Muscle of leg (tissue), 11 donors: ENCODE results near the gene CRYGN. TPM values are rescaled to one million over a fixed set of nuclear protein-coding genes. Genes with fewer than 3 reads are reported as not detected.
A peak's percentile ranks its signal among the peaks of the same experiment; 100 is the strongest.

ENCODE experiments used
- DNase-seq: peaks from one replicate; pipeline ENCODE4 v3.0.0; 2013
- H3K27ac ChIP-seq: one replicate; pipeline ENCODE4 v1.5.1; 2013; ENCODE audit warnings: mild to moderate bottlenecking, low read length, control low read depth
- H3K27me3 ChIP-seq: one replicate; pipeline ENCODE4 v1.6.1; 2013; ENCODE audit warnings: low read length; ENCODE audit not compliant: control insufficient read depth, insufficient read depth
- H3K36me3 ChIP-seq: one replicate; pipeline ENCODE4 v1.6.1; 2013; ENCODE audit warnings: low read length; ENCODE audit not compliant: control insufficient read depth, insufficient read depth
- H3K4me1 ChIP-seq: one replicate; pipeline ENCODE4 v1.6.1; 2013; ENCODE audit warnings: low read length; ENCODE audit not compliant: control insufficient read depth, insufficient read depth
- H3K4me3 ChIP-seq: one replicate; pipeline ENCODE4 v1.5.1; 2013; ENCODE audit warnings: low read length, control low read depth
- H3K9me3 ChIP-seq: replicated peaks from 2 replicates; pipeline ENCODE4 v1.6.1; 2013; ENCODE audit warnings: low read depth, low read length; ENCODE audit not compliant: control insufficient read depth
- WGBS: methylation state at CpG from one replicate; pipeline ENCODE4 v1.1.5; 2013; ENCODE audit warnings: missing lambda C conversion rate; ENCODE audit not compliant: insufficient coverage; 5-methylcytosine and 5-hydroxymethylcytosine counted together
- polyA plus RNA-seq, 8 donors: library from polyadenylated mRNA; unstranded; fragments of 120-200 nt; gene quantifications; one replicate each; pipeline versions ENCODE4 v1.2.1 to v1.2.3, GENCODE V29; 2013; ENCODE audit warnings: inconsistent platforms in 1 of 8, low replicate concordance in 1 of 8; ENCODE audit not compliant: insufficient read length in 8 of 8, insufficient read depth in 1 of 8
- total RNA-seq: library from RNA; stranded (reverse); fragments of 120-200 nt; gene quantifications from one replicate; pipeline ENCODE4 v1.2.4, GENCODE V29; 2013

The CRYGN gene
- total and polyA plus RNA-seq, 9 donors = 0.05 to 0.41 (median 0.12) TPM; not detected in 3

GRCh38 chr7:151384776-151385625 is 54.9 kb downstream of the CRYGN start:
- 83% methylated on average over 24 of the region's 26 CpGs for WGBS

GRCh38 chr7:151384352-151384697 is 55.6 kb downstream of the CRYGN start:
- H3K4me1 ChIP-seq = peaks cover 30% of the 10 kb centered on the region
- 83% methylated on average over 1 of the region's 6 CpGs for WGBS

More at GRCh38 chr7:151384776-151385625, 54.9 kb downstream of the CRYGN start:
- no peak overlapping the region for H3K27ac ChIP-seq
- no peaks in the 10 kb centered on the region for H3K9me3 ChIP-seq
- H3K4me3 ChIP-seq = no peak overlapping the region
- H3K27me3 ChIP-seq = peaks cover 40% of the 10 kb centered on the region
- H3K4me1 ChIP-seq = peaks cover 30% of the 10 kb centered on the region
- no peak for DNase-seq
- H3K36me3 ChIP-seq = no peaks in the 10 kb centered on the region

GRCh38 chr7:151383638-151384351 is 56.1 kb downstream of the CRYGN start:
- H3K36me3 ChIP-seq = no peaks in the 10 kb centered on the region
- WGBS = 74% methylated on average over 14 of the region's 15 CpGs
- no peaks in the 10 kb centered on the region for H3K9me3 ChIP-seq
- H3K27ac ChIP-seq = no peak overlapping the region
- no peak for DNase-seq
- H3K4me3 ChIP-seq = no peak overlapping the region
- peaks cover 40% of the 10 kb centered on the region for H3K27me3 ChIP-seq
- H3K4me1 ChIP-seq = peaks cover 31% of the 10 kb centered on the region

More at GRCh38 chr7:151384352-151384697, 55.6 kb downstream of the CRYGN start:
- Histone ChIP-seq H3K27me3 (peaks cover 40% of the 10 kb centered on the region), H3K4me3 (no peak overlapping the region), H3K36me3 (no peaks in the 10 kb centered on the region), H3K9me3 (no peaks in the 10 kb centered on the region), H3K27ac (no peak overlapping the region)
- DNase-seq = no peak

- Histone ChIP-seq H3K27me3 (peaks cover 40% of the 10 kb centered on the region), H3K27ac (no peak overlapping the region), H3K36me3 (peaks cover 5% of the 10 kb centered on the region), H3K9me3 (no peaks in the 10 kb centered on the region), H3K4me3 (no peak overlapping the region), H3K4me1 (peaks cover 33% of the 10 kb centered on the region)
- 22% methylated on average over 35 of the region's 37 CpGs for WGBS
- no peak for DNase-seq
Observed at GRCh38 chr7:151382079-151382885, 57.7 kb downstream of the CRYGN start.

DNA sequence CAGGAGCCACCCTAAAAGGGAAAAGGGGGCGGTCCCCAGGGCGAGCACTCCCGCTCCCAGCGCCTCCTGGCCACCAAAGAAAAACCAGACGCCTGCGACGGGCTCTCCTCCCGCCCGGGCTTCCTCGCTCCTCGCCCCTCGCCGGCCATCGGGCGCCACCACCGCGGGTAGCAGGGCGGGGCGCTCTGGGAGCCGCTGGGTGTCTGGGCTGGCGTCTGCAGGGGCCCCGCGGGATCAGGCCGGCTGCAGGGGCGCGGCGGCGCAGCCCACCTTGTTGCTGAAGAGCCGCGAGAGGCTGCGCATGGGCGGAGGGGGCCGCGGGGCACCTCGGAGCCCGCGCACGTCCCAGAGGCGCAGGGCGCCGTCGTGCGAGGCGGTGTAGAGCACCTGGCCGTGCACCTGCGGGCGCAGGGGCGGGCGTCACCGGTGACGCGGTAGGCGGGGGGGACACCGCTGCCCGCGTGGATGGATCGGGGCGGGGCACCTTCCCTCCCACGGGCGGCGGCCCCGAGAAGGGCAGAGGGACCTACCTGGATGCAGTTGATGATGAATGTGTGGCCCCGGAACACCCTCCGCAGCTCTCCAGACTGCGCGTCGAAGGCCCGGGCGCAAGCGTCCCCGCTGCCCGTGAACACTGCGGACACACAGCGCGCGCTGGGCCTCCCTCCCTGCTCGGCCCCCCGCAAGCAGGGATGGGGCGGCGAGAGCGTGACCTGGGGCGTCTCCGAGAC is 58.4 kb downstream of the CRYGN start:
- no peaks in the 10 kb centered on the region for H3K9me3 ChIP-seq
- H3K4me3 ChIP-seq = no peak overlapping the region
- peaks cover 13% of the 10 kb centered on the region for H3K36me3 ChIP-seq
- H3K27me3 ChIP-seq = peaks cover 40% of the 10 kb centered on the region
- DNase-seq = no peak
- H3K4me1 ChIP-seq = peaks cover 30% of the 10 kb centered on the region
- no peak overlapping the region for H3K27ac ChIP-seq
- WGBS = 2% methylated on average over 80 of the region's 83 CpGs

DNA sequence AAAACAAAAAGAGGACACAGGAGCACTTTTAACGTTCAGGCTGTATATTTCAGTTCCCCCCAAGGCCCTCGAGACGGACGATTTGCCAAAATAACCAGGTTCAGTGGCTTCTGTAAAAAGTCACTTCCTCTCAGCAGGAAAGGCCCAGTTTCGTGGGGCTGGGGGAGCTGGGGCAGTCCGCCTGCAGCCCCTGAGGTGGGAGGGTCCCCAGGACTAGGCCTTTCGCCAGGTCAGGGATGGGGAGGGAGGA is 58.9 kb downstream of the CRYGN start:
- no peak overlapping the region for H3K27ac ChIP-seq
- no peak overlapping the region for H3K4me3 ChIP-seq
- H3K27me3 ChIP-seq = peaks cover 40% of the 10 kb centered on the region
- H3K9me3 ChIP-seq = no peaks in the 10 kb centered on the region
- DNase-seq = peak; percentile 49
- H3K4me1 ChIP-seq = peaks cover 25% of the 10 kb centered on the region
- 16% methylated on average over 4 of the region's 7 CpGs for WGBS
- peaks cover 18% of the 10 kb centered on the region for H3K36me3 ChIP-seq

- H3K9me3 ChIP-seq = no peaks in the 10 kb centered on the region
- no peak for DNase-seq
- H3K36me3 ChIP-seq = peaks cover 23% of the 10 kb centered on the region
- H3K4me3 ChIP-seq = no peak overlapping the region
- peaks cover 22% of the 10 kb centered on the region for H3K4me1 ChIP-seq
- peaks cover 40% of the 10 kb centered on the region for H3K27me3 ChIP-seq
- 86% methylated on average over 25 of the region's 32 CpGs for WGBS
- H3K27ac ChIP-seq = no peak overlapping the region
Observed at GRCh38 chr7:151380199-151381097, 59.5 kb downstream of the CRYGN start.

- no peak for DNase-seq
- WGBS = 85% methylated on average over 20 of the region's 25 CpGs
- H3K9me3 ChIP-seq = no peaks in the 10 kb centered on the region
- H3K4me1 ChIP-seq = peaks cover 17% of the 10 kb centered on the region
- no peak overlapping the region for H3K27ac ChIP-seq
- peaks cover 26% of the 10 kb centered on the region for H3K36me3 ChIP-seq
- no peak overlapping the region for H3K4me3 ChIP-seq
- peaks cover 38% of the 10 kb centered on the region for H3K27me3 ChIP-seq
Observed at GRCh38 chr7:151379534-151380198, 60.3 kb downstream of the CRYGN start.

DNA sequence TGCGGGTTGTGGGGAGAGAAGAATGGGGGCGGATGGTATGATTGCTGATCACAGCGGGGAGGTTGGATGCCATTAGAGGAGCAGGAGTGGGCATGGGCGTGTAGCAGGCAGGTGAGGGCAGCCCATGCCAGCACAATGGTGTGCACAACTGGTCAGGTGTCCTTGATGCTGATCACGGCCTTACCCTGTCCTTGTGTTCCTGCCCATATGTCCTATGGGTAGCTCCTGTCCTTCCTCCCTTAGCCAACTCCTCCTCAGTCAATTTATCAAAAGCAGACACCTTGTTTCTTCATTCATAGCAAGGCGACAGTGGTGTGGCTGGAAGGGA is 60.8 kb downstream of the CRYGN start:
- 85% methylated on average over 5 of the region's 6 CpGs for WGBS
- no peak overlapping the region for H3K4me3 ChIP-seq
- H3K4me1 ChIP-seq = peaks cover 17% of the 10 kb centered on the region
- peaks cover 31% of the 10 kb centered on the region for H3K36me3 ChIP-seq
- peaks cover 34% of the 10 kb centered on the region for H3K27me3 ChIP-seq
- H3K9me3 ChIP-seq = no peaks in the 10 kb centered on the region
- no peak for DNase-seq
- H3K27ac ChIP-seq = no peak overlapping the region
